SK-N-SH (cell line): ENCODE data around the gene USP36. TPM values are rescaled to one million over a fixed set of nuclear protein-coding genes. Genes with fewer than 3 reads are reported as not detected.

Source experiments
- CTCF ChIA-PET: fragments of 300-600, 350-600 bp; formaldehyde crosslinking; extraction: SDS; loops from one replicate; lab custom pipeline; 2021; lab: Yijun Ruan, JAX
- POLR2A ChIA-PET: fragments of 350-600 bp; sonication (Branson Sonifier 250); formaldehyde crosslinking; extraction: SDS; loops from one replicate; lab custom pipeline; 2020; ENCODE audit warnings: antibody characterized with exemption, inconsistent platforms; lab: Yijun Ruan, JAX
- DNase-seq: peaks from one replicate; pipeline ENCODE4 v3.0.0; 2012
- H2AFZ ChIP-seq: fragments of 200-600 bp; sonication (generic); 2 replicates; pipeline ENCODE4 v1.8.1; 2016; ENCODE audit warnings: antibody characterized with exemption, mild to moderate bottlenecking, low read depth
- H3F3A ChIP-seq: fragments of 200-600 bp; sonication (generic); replicated peaks from 2 replicates; pipeline ENCODE3; 2016; ENCODE audit warnings: antibody characterized with exemption, mild to moderate bottlenecking; ENCODE audit not compliant: insufficient read depth
- H3K27ac ChIP-seq, 2 experiments: fragments of 200-500 bp in 1 of 2; fragments of 200-600 bp in 1 of 2; sonication (Bioruptor generic) in 1 of 2; sonication (generic), shearing (Covaris generic) in 1 of 2; 2 replicates each; pipeline versions ENCODE4 v1.5.1 to v1.6.1; 2014 to 2016; ENCODE audit warnings: low read depth in 2 of 2, inconsistent platforms in 1 of 2, low read length in 1 of 2, mild to moderate bottlenecking in 1 of 2, mixed read lengths in 1 of 2
- H3K27me3 ChIP-seq: fragments of 200-600 bp; sonication (generic), shearing (Covaris generic); 2 replicates; pipeline ENCODE4 v1.6.1; 2016; ENCODE audit warnings: mixed run types; ENCODE audit not compliant: insufficient read depth
- H3K36me3 ChIP-seq, 2 experiments: fragments of 200-500 bp in 1 of 2; fragments of 200-600 bp in 1 of 2; sonication (Bioruptor generic) in 1 of 2; sonication (generic) in 1 of 2; replicated peaks in 1 of 2; 2 replicates each; pipeline versions ENCODE3 to v1.5.1; 2014 to 2016; ENCODE audit warnings: low read length in 1 of 2, mild to moderate bottlenecking in 1 of 2; ENCODE audit not compliant: insufficient read depth in 2 of 2, control insufficient read depth in 1 of 2
- H3K4me1 ChIP-seq, 2 experiments: fragments of 200-500 bp in 1 of 2; fragments of 200-600 bp in 1 of 2; sonication (Bioruptor generic) in 1 of 2; sonication (generic), shearing (Covaris generic) in 1 of 2; 2 replicates each; pipeline versions ENCODE4 v1.5.1 to v1.6.1; 2014 to 2016; ENCODE audit warnings: low read depth in 1 of 2, low read length in 1 of 2, mixed run types in 1 of 2; ENCODE audit not compliant: insufficient read depth in 2 of 2, control insufficient read depth in 1 of 2
- H3K4me2 ChIP-seq: fragments of 200-600 bp; sonication (generic), shearing (Covaris generic); 2 replicates; pipeline ENCODE4 v1.6.1; 2017; ENCODE audit warnings: mixed run types
- H3K4me3 ChIP-seq, 2 experiments: fragments of 200-500 bp in 1 of 2; fragments of 200-600 bp in 1 of 2; sonication (Bioruptor generic) in 1 of 2; sonication (generic), shearing (Covaris generic) in 1 of 2; 2 replicates each; pipeline versions ENCODE4 v1.5.1 to v1.8.1; 2014 to 2016; ENCODE audit warnings: low read depth in 2 of 2, inconsistent platforms in 1 of 2, low read length in 1 of 2, mild to moderate bottlenecking in 1 of 2, mixed read lengths in 1 of 2, moderate library complexity in 1 of 2
- H3K79me2 ChIP-seq: fragments of 200-600 bp; sonication (generic); 2 replicates; pipeline ENCODE4 v1.8.1; 2017; ENCODE audit warnings: mild to moderate bottlenecking; ENCODE audit not compliant: insufficient read depth
- H3K9ac ChIP-seq: fragments of 200-600 bp; sonication (generic); 2 replicates; pipeline ENCODE4 v1.6.1; 2017; ENCODE audit warnings: mixed run types
- H3K9me2 ChIP-seq: fragments of 200-600 bp; sonication (generic); 2 replicates; pipeline ENCODE4 v1.6.1; 2017; ENCODE audit warnings: mixed run types
- H3K9me3 ChIP-seq: fragments of 200-600 bp; sonication (generic); 2 replicates; pipeline ENCODE4 v1.6.1; 2017; ENCODE audit warnings: mixed run types, mild to moderate bottlenecking, moderate library complexity
- H4K20me1 ChIP-seq: fragments of 200-600 bp; sonication (generic); 2 replicates; pipeline ENCODE4 v1.6.1; 2017; ENCODE audit warnings: mild to moderate bottlenecking, mixed run types; ENCODE audit not compliant: insufficient read depth
- CHD2 ChIP-seq: fragments of 150-350 bp; IDR thresholded peaks from 2 replicates; pipeline ENCODE4 v1.6.1; 2018; ENCODE audit warnings: low read length; ENCODE audit not compliant: partially characterized antibody
- CTCF ChIP-seq: fragments of 200-600 bp; sonication (generic); IDR thresholded peaks from 2 replicates; pipeline ENCODE4 v1.6.1; 2017; ENCODE audit warnings: antibody characterized with exemption, mild to moderate bottlenecking, moderate library complexity
- FOXM1 ChIP-seq: IDR thresholded peaks from 2 replicates; pipeline ENCODE4 v1.4.0; 2012; ENCODE audit warnings: low read depth, mild to moderate bottlenecking
- GABPA ChIP-seq: IDR thresholded peaks from 2 replicates; pipeline ENCODE4 v1.4.0; 2012; ENCODE audit warnings: low read depth, mild to moderate bottlenecking
- JUND ChIP-seq: IDR thresholded peaks from 2 replicates; pipeline ENCODE4 v1.4.0; 2012
- RCOR1 ChIP-seq: fragments of 150-350 bp; IDR thresholded peaks from 2 replicates; pipeline ENCODE4 v1.6.1; 2017; ENCODE audit warnings: antibody characterized with exemption, low read length
- REST ChIP-seq: IDR thresholded peaks from 2 replicates; pipeline ENCODE4 v1.6.1; 2012; ENCODE audit warnings: mild to moderate bottlenecking, low read depth, low read length, moderate library complexity
- RFX5 ChIP-seq: IDR thresholded peaks from 2 replicates; pipeline ENCODE4 v1.6.1; 2012; ENCODE audit warnings: mild to moderate bottlenecking, improper control_type of control experiment, low read length
- RXRA ChIP-seq: IDR thresholded peaks from 2 replicates; pipeline ENCODE4 v1.4.0; 2012; ENCODE audit warnings: low read depth, mild to moderate bottlenecking, borderline replicate concordance
- SIN3A ChIP-seq: IDR thresholded peaks from 2 replicates; pipeline ENCODE4 v1.6.1; 2012; ENCODE audit warnings: low read depth, mild to moderate bottlenecking, low read length, moderate library complexity, borderline replicate concordance
- SMC3 ChIP-seq: IDR thresholded peaks from 2 replicates; pipeline ENCODE4 v1.6.1; 2012; ENCODE audit warnings: low read depth, low read length, improper control_type of control experiment
- TCF12 ChIP-seq: IDR thresholded peaks from 2 replicates; pipeline ENCODE4 v1.4.0; 2012
- WGBS: methylation state at CpG from one replicate; pipeline ENCODE4 v1.1.6; 2017; ENCODE audit warnings: low lambda C conversion rate; 5-methylcytosine and 5-hydroxymethylcytosine counted together
- polyA plus RNA-seq, 3 experiments: library from polyadenylated mRNA; depleted of rRNA; stranded (reverse); fragments of >200 nt; gene quantifications; 2 replicates each; pipeline ENCODE4 v1.2.3, GENCODE V29; 2012

Gene USP36
- polyA plus RNA-seq, 1 of the 3 experiments (the other 2 are of a cell fraction), result 34.6 TPM

DNA sequence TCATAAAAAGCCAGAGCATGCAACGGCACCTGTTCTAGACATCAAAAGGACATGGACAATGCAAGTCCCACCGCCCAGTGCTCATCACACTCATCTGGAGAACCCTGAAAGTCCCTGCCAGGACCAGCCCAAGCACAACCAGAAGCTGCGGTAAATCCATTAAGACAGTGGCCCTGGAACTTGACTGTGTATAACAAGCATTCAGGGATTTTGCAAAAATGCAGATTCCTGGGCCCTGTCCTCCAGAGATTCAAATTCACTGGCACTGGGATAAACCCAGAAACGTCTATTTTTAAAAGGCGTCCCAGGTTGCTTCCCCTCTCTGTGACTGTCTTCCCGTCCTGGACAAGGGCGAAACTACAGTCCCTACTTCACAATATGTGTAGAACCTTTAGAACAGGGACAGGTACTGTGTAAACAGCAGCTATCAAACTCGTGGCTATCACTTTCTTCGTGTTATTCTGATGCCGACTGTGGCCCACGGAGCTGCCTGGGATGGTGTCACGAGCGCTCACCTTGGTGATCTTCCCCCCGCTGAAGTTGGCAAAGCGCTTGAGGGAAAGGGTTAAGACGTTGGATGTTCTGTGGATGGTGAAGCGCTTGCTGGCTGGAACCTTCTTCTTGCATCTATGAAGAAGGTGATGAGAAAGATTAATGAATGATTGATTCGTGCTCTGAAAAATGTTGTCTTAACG lies 22.3 kb downstream of the USP36 start:
- Histone ChIP-seq H3K4me1 (peaks cover 19 to 23% of the 10 kb centered on the region in 2 experiments; a peak in 3 of 4 replicates), H3K36me3 (peaks cover 69 to 78% of the 10 kb centered on the region in 2 experiments), H3K27ac (peak overlapping the region; percentile 11 to 24), H3K4me2 (no peak overlapping the region), H3F3A (peaks cover 16% of the 10 kb centered on the region), H3K9me2 (no peaks in the 10 kb centered on the region), H4K20me1 (peaks cover 2% of the 10 kb centered on the region; the same call in 1 of the 2 replicates), H3K4me3 (no peak overlapping the region), H3K9ac (no peak overlapping the region), H2AFZ (no peak overlapping the region), H3K9me3 (no peaks in the 10 kb centered on the region), H3K27me3 (no peaks in the 10 kb centered on the region), H3K79me2 (peaks cover 31% of the 10 kb centered on the region)
- TF ChIP-seq JUND, result no peak
- TF ChIP-seq SMC3, result no peak
- no peak for TF ChIP-seq RXRA
- no peak for TF ChIP-seq SIN3A
- TF ChIP-seq GABPA, result no peak
- TF ChIP-seq RFX5, result no peak
- no peak for TF ChIP-seq REST
- TF ChIP-seq TCF12, result no peak
- no peak for DNase-seq
- ChIA-PET POLR2A (no interaction called here), CTCF (interaction anchor here (0.8 to 3.1 kb wide), 4 partner anchors 26 to 326 kb away, joined by 3 to 7 read pairs (median 4); no protein-coding TSS in a partner anchor)
- 92% methylated on average over 19 of the region's 19 CpGs for WGBS

- no peaks in the 10 kb centered on the region for H3K9me2 ChIP-seq
- H3F3A ChIP-seq, result peaks cover 12% of the 10 kb centered on the region
- no peak overlapping the region for H3K27ac ChIP-seq
- no peak overlapping the region for H3K9ac ChIP-seq
- no peak overlapping the region for H2AFZ ChIP-seq
- WGBS, result 93% methylated on average over 6 of the region's 6 CpGs
- TF ChIP-seq RCOR1 (no peak), CTCF (no peak), FOXM1 (no peak), CHD2 (no peak)
- H3K9me3 ChIP-seq, result no peaks in the 10 kb centered on the region
- no peaks in the 10 kb centered on the region for H3K27me3 ChIP-seq
- H3K4me2 ChIP-seq, result no peak overlapping the region
- H4K20me1 ChIP-seq, result no peaks in the 10 kb centered on the region
- H3K36me3 ChIP-seq, result peaks cover 78 to 86% of the 10 kb centered on the region in 2 experiments
- ChIA-PET CTCF (no interaction called here), POLR2A (no interaction called here)
- peaks cover 12 to 13% of the 10 kb centered on the region in 2 experiments; a peak in 2 of 4 replicates for H3K4me1 ChIP-seq
- peaks cover 31% of the 10 kb centered on the region for H3K79me2 ChIP-seq
- no peak for DNase-seq
- no peak overlapping the region for H3K4me3 ChIP-seq
Measured at GRCh38 chr17:78817123-78817522, 23.5 kb downstream of the USP36 start.
